ENCODE results near the gene EMILIN2. TPM values are rescaled to one million over a fixed set of nuclear protein-coding genes. Genes with fewer than 3 reads are reported as not detected.

Gene EMILIN2
- total RNA-seq, 2 experiments from 2014 or later = 0.15 to 1.4 TPM

- intact Hi-C loops (cut with micrococcal nuclease; ENCODE audit: unreplicated experiment) = no loop called here
- Histone ChIP-seq H3K27ac (ENCODE audit: low read depth, low read length, poor library complexity, severe bottlenecking) (no peak overlapping the region), H4K20me1 (ENCODE audit: insufficient read depth, low read length) (no peaks in the 10 kb centered on the region), H3K9me2 (ENCODE audit: insufficient read depth, low read length) (no peaks in the 10 kb centered on the region), H3K4me2 (ENCODE audit: low read length) (no peak overlapping the region), H3K36me3 (ENCODE audit: insufficient read depth, low read length) (no peaks in the 10 kb centered on the region), H2AFZ (ENCODE audit: low read length) (no peak overlapping the region), H3K9me3 (ENCODE audit: low read length) (0 out of 2 replicates have a peak, but pooled peaks cover 5% of the 10 kb centered on the region), H3K4me3 (ENCODE audit: low read depth, low read length, poor library complexity, severe bottlenecking) (no peak overlapping the region), H3K4me1 (ENCODE audit: insufficient read depth, low read length, poor library complexity, severe bottlenecking) (no peaks in the 10 kb centered on the region), H3K79me2 (ENCODE audit: insufficient read depth, low read depth, low read length) (no peaks in the 10 kb centered on the region)
- ChIA-PET CTCF (ENCODE audit: unreplicated experiment) (interaction anchor here (1.1 kb wide), 1 partner anchor 24 kb away, joined by 3 read pairs; no protein-coding TSS in a partner anchor), POLR2A (interaction anchor here (0.6 kb wide), 1 partner anchor 254 kb away, joined by 3 read pairs; no protein-coding TSS in a partner anchor)
- BruUV-seq (replicated peaks) = no TSS peak
- no peak for DNase-seq (ENCODE audit: low spot score)
- TF ChIP-seq EZH2phosphoT487 (IDR thresholded peaks at IDR 0.05; ENCODE audit: borderline replicate concordance, low read depth, low read length) = no peak
- no peak for TF ChIP-seq CTCF (conservative IDR thresholded peaks at IDR 0.05; ENCODE audit: low read length)
Measured at GRCh38 chr18:2891526-2892431, 45.0 kb downstream of the EMILIN2 start.

- Histone ChIP-seq H3K4me2 (ENCODE audit: low read length) (no peak overlapping the region), H2AFZ (ENCODE audit: low read length) (no peak overlapping the region), H3K9me3 (ENCODE audit: low read length) (no peaks in the 10 kb centered on the region), H3K4me1 (ENCODE audit: insufficient read depth, low read length, poor library complexity, severe bottlenecking) (peaks cover 5% of the 10 kb centered on the region), H3K9me2 (ENCODE audit: insufficient read depth, low read length) (no peaks in the 10 kb centered on the region), H3K79me2 (ENCODE audit: insufficient read depth, low read depth, low read length) (no peaks in the 10 kb centered on the region), H3K36me3 (ENCODE audit: insufficient read depth, low read length) (no peaks in the 10 kb centered on the region), H4K20me1 (ENCODE audit: insufficient read depth, low read length) (no peaks in the 10 kb centered on the region), H3K4me3 (ENCODE audit: low read depth, low read length, poor library complexity, severe bottlenecking) (no peak overlapping the region), H3K27ac (ENCODE audit: low read depth, low read length, poor library complexity, severe bottlenecking) (no peak overlapping the region)
- ChIA-PET POLR2A (interaction anchor here (1.9 kb wide), 1 partner anchor 9 kb away, joined by 5 read pairs; no protein-coding TSS in a partner anchor), CTCF (ENCODE audit: unreplicated experiment) (no interaction called here)
- TF ChIP-seq EZH2phosphoT487 (IDR thresholded peaks at IDR 0.05; ENCODE audit: borderline replicate concordance, low read depth, low read length) = no peak
- TF ChIP-seq CTCF (conservative IDR thresholded peaks at IDR 0.05; ENCODE audit: low read length) = no peak
- DNase-seq (ENCODE audit: low spot score) = no peak
- intact Hi-C loops (cut with micrococcal nuclease; ENCODE audit: unreplicated experiment) = no loop called here
- no TSS peak for BruUV-seq (replicated peaks)
Measured at GRCh38 chr18:2893056-2893455, 46.2 kb downstream of the EMILIN2 start.

- no peak for DNase-seq (ENCODE audit: low spot score)
- no peak overlapping the region for H3K4me3 ChIP-seq (ENCODE audit: low read depth, low read length, poor library complexity, severe bottlenecking)
- POLR2A ChIA-PET = interaction anchor here (0.8 to 1.9 kb wide), 2 partner anchors 10 to 114 kb away, joined by 5 read pairs; no protein-coding TSS in a partner anchor
- peaks cover 10% of the 10 kb centered on the region for H3K4me1 ChIP-seq (ENCODE audit: insufficient read depth, low read length, poor library complexity, severe bottlenecking)
- no peaks in the 10 kb centered on the region for H3K9me3 ChIP-seq (ENCODE audit: low read length)
- no peaks in the 10 kb centered on the region for H3K36me3 ChIP-seq (ENCODE audit: insufficient read depth, low read length)
- no TSS peak for BruUV-seq (replicated peaks)
- H3K27ac ChIP-seq (ENCODE audit: low read depth, low read length, poor library complexity, severe bottlenecking) = no peak overlapping the region
- no peak for TF ChIP-seq EZH2phosphoT487 (IDR thresholded peaks at IDR 0.05; ENCODE audit: borderline replicate concordance, low read depth, low read length)
- TF ChIP-seq CTCF (conservative IDR thresholded peaks at IDR 0.05; ENCODE audit: low read length) = no peak
- H4K20me1 ChIP-seq (ENCODE audit: insufficient read depth, low read length) = no peaks in the 10 kb centered on the region
- intact Hi-C loops (cut with micrococcal nuclease; ENCODE audit: unreplicated experiment) = no loop called here
- no peak overlapping the region for H3K4me2 ChIP-seq (ENCODE audit: low read length)
- no peak overlapping the region for H2AFZ ChIP-seq (ENCODE audit: low read length)
- H3K79me2 ChIP-seq (ENCODE audit: insufficient read depth, low read depth, low read length) = no peaks in the 10 kb centered on the region
- CTCF ChIA-PET (ENCODE audit: unreplicated experiment) = no interaction called here
- H3K9me2 ChIP-seq (ENCODE audit: insufficient read depth, low read length) = no peaks in the 10 kb centered on the region
Measured at GRCh38 chr18:2893676-2894075, 46.9 kb downstream of the EMILIN2 start.
